WTC11 (cell line): Measurements from ENCODE around the gene PIK3C3.

ENCODE experiments used
- CTCF ChIP-seq: fragments of 200-600 bp; IDR thresholded peaks from 2 replicates; pipeline ENCODE4 v1.8.0; 2022; ENCODE audit warnings: antibody characterized with exemption
- TEAD1 ChIP-seq: sonication (generic); formaldehyde crosslinking; IDR thresholded peaks from 2 replicates; pipeline ENCODE4 v1.8.0; 2022; ENCODE audit warnings: mild to moderate bottlenecking, missing genetic modification reagents
- TF ChIP-seq, protein P1 (sequence below): sonication (generic); formaldehyde crosslinking; IDR thresholded peaks from 2 replicates; pipeline ENCODE4 v1.8.0; 2022; ENCODE audit warnings: mild to moderate bottlenecking, missing genetic modification reagents

DNA sequence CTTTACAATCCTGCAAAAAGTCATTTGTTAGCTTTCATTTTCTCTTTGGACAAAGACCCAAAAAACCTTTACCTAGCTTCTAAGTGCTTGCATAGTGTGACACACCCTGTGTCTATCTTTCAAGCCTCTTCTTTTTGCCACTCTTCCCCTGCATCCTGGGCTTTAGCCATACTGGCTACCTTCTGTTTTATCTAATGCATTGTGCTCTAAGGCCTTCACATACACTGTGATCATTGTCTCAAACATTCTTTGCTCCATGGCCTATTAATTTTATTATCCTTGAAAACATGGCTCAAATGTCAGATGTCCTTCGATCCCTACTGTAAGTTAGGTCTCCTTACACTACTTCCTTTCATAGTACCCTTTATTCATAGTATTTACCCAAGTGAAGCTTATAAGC is 84.4 kb downstream of the PIK3C3 start:
- TF ChIP-seq, protein P1, sequence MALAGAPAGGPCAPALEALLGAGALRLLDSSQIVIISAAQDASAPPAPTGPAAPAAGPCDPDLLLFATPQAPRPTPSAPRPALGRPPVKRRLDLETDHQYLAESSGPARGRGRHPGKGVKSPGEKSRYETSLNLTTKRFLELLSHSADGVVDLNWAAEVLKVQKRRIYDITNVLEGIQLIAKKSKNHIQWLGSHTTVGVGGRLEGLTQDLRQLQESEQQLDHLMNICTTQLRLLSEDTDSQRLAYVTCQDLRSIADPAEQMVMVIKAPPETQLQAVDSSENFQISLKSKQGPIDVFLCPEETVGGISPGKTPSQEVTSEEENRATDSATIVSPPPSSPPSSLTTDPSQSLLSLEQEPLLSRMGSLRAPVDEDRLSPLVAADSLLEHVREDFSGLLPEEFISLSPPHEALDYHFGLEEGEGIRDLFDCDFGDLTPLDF (CRISPR knock-in tag): no peak
- no peak for TF ChIP-seq CTCF
- no peak for TF ChIP-seq TEAD1
